Neural cell (in vitro differentiated cells): ENCODE data around the gene SLC4A2.

ENCODE experiments used
- EP300 ChIP-seq: fragments of 450-650 bp; conservative IDR thresholded peaks from 2 replicates; pipeline ENCODE4 v1.6.1; 2014; ENCODE audit warnings: antibody characterized with exemption, mild to moderate bottlenecking, moderate library complexity; ENCODE audit not compliant: poor library complexity, severe bottlenecking
- EZH2 ChIP-seq: fragments of 200-600, 300-800 bp; shearing (Covaris generic), sonication (generic); IDR thresholded peaks from 2 replicates; pipeline ENCODE4 v1.6.1; 2014; ENCODE audit warnings: antibody characterized with exemption, low read length, borderline replicate concordance, mild to moderate bottlenecking; ENCODE audit not compliant: insufficient read depth, poor library complexity, severe bottlenecking
- POLR2AphosphoS5 ChIP-seq: IDR thresholded peaks from 2 replicates; pipeline ENCODE4 v1.6.1; 2012
- RAD21 ChIP-seq: fragments of 450-650 bp; conservative IDR thresholded peaks from 2 replicates; pipeline ENCODE4 v1.6.1; 2014; ENCODE audit warnings: antibody characterized with exemption, mild to moderate bottlenecking, moderate library complexity
- TF ChIP-seq, protein P1 (sequence below): fragments of 450-650 bp; IDR thresholded peaks from 2 replicates; pipeline ENCODE4 v1.5.1; 2014; ENCODE audit warnings: antibody characterized with exemption, mild to moderate bottlenecking, moderate library complexity; ENCODE audit not compliant: poor library complexity, severe bottlenecking

DNA sequence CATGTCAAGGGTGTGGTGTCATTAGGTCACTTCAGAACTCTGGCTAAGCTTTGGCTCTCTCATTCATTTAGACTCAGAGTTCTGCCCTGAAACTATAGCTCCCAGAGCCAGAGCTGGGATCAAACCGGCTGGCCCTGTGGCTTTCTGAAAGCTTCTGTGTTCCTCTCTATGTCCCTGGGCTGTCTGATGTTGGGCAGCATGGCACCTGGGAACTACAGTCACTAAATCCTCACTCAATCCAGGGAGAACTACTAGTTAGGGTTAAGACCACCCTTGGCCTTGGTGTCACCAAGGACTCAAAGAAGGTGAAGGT is 48.3 kb upstream of the SLC4A2 start:
- TF ChIP-seq, protein P1, sequence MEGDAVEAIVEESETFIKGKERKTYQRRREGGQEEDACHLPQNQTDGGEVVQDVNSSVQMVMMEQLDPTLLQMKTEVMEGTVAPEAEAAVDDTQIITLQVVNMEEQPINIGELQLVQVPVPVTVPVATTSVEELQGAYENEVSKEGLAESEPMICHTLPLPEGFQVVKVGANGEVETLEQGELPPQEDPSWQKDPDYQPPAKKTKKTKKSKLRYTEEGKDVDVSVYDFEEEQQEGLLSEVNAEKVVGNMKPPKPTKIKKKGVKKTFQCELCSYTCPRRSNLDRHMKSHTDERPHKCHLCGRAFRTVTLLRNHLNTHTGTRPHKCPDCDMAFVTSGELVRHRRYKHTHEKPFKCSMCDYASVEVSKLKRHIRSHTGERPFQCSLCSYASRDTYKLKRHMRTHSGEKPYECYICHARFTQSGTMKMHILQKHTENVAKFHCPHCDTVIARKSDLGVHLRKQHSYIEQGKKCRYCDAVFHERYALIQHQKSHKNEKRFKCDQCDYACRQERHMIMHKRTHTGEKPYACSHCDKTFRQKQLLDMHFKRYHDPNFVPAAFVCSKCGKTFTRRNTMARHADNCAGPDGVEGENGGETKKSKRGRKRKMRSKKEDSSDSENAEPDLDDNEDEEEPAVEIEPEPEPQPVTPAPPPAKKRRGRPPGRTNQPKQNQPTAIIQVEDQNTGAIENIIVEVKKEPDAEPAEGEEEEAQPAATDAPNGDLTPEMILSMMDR, result no peak
- no peak for TF ChIP-seq POLR2AphosphoS5
- TF ChIP-seq EZH2, result no peak
- no peak for TF ChIP-seq RAD21
- TF ChIP-seq EP300, result no peak
